Cardiac muscle cell (in vitro differentiated cells and primary cell): ENCODE results near the gene FARP2. TPM values are rescaled to one million over a fixed set of nuclear protein-coding genes. Genes with fewer than 3 reads are reported as not detected.
A peak's percentile ranks its signal among the peaks of the same experiment; 100 is the strongest.

Experiments used
- DNase-seq, 2 donors: peaks; one replicate each; pipeline versions ENCODE4 v3.0.0 to v3.0.0-alpha.2; 2010 to 2017; ENCODE audit warnings: low read depth in 1 of 2, low spot score in 1 of 2
- H3K27ac ChIP-seq: fragments of 200-600 bp; sonication (generic); 2 replicates; pipeline ENCODE4 v1.5.1; 2016
- H3K27me3 ChIP-seq: fragments of 200-600 bp; sonication (generic); 2 replicates; pipeline ENCODE4 v1.6.0; 2016; ENCODE audit warnings: control low read depth
- H3K36me3 ChIP-seq: fragments of 200-600 bp; sonication (generic); 2 replicates; pipeline ENCODE4 v1.5.1; 2016; ENCODE audit warnings: control low read depth
- H3K4me1 ChIP-seq: fragments of 200-600 bp; sonication (generic); 2 replicates; pipeline ENCODE4 v1.8.1; 2017; ENCODE audit warnings: low read depth, mild to moderate bottlenecking, mixed run types
- H3K4me3 ChIP-seq: fragments of 200-600 bp; sonication (generic); 2 replicates; pipeline ENCODE4 v1.5.1; 2016; ENCODE audit warnings: mild to moderate bottlenecking
- H3K9me3 ChIP-seq: fragments of 200-600 bp; sonication (generic); 2 replicates; pipeline ENCODE4 v1.5.1; 2017; ENCODE audit warnings: low read depth, mild to moderate bottlenecking, control low read depth
- polyA plus RNA-seq: library from polyadenylated mRNA; unstranded; fragments of >200 nt; fragmentation: Nextera tagmentation; extraction: Ambion mirVana; gene quantifications from 2 replicates; pipeline ENCODE4 v1.2.1, GENCODE V29; 2016
- total RNA-seq: library from RNA; depleted of rRNA; stranded (reverse); fragments of >200 nt; gene quantifications from 2 replicates; pipeline ENCODE4 v1.2.3, GENCODE V29; 2016
- TF ChIP-seq, protein P1 (sequence below): IDR thresholded peaks from 2 replicates; pipeline ENCODE4 v1.5.1; 2012; ENCODE audit warnings: low read depth, mild to moderate bottlenecking, low read length

The FARP2 gene
- total and polyA plus RNA-seq, 2 experiments from 2014 or later: 24.4 to 26.5 TPM

GRCh38 chr2:241352227-241352626 lies 3.9 kb upstream of the FARP2 start:
- TF ChIP-seq, protein P1, sequence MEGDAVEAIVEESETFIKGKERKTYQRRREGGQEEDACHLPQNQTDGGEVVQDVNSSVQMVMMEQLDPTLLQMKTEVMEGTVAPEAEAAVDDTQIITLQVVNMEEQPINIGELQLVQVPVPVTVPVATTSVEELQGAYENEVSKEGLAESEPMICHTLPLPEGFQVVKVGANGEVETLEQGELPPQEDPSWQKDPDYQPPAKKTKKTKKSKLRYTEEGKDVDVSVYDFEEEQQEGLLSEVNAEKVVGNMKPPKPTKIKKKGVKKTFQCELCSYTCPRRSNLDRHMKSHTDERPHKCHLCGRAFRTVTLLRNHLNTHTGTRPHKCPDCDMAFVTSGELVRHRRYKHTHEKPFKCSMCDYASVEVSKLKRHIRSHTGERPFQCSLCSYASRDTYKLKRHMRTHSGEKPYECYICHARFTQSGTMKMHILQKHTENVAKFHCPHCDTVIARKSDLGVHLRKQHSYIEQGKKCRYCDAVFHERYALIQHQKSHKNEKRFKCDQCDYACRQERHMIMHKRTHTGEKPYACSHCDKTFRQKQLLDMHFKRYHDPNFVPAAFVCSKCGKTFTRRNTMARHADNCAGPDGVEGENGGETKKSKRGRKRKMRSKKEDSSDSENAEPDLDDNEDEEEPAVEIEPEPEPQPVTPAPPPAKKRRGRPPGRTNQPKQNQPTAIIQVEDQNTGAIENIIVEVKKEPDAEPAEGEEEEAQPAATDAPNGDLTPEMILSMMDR: no peak
- H3K4me3 ChIP-seq: no peak overlapping the region
- no peaks in the 10 kb centered on the region for H3K27me3 ChIP-seq
- H3K4me1 ChIP-seq: peaks cover 11% of the 10 kb centered on the region
- no peak overlapping the region for H3K27ac ChIP-seq
- peaks cover 64% of the 10 kb centered on the region for H3K36me3 ChIP-seq
- no peaks in the 10 kb centered on the region for H3K9me3 ChIP-seq
- DNase-seq: no peak

DNA sequence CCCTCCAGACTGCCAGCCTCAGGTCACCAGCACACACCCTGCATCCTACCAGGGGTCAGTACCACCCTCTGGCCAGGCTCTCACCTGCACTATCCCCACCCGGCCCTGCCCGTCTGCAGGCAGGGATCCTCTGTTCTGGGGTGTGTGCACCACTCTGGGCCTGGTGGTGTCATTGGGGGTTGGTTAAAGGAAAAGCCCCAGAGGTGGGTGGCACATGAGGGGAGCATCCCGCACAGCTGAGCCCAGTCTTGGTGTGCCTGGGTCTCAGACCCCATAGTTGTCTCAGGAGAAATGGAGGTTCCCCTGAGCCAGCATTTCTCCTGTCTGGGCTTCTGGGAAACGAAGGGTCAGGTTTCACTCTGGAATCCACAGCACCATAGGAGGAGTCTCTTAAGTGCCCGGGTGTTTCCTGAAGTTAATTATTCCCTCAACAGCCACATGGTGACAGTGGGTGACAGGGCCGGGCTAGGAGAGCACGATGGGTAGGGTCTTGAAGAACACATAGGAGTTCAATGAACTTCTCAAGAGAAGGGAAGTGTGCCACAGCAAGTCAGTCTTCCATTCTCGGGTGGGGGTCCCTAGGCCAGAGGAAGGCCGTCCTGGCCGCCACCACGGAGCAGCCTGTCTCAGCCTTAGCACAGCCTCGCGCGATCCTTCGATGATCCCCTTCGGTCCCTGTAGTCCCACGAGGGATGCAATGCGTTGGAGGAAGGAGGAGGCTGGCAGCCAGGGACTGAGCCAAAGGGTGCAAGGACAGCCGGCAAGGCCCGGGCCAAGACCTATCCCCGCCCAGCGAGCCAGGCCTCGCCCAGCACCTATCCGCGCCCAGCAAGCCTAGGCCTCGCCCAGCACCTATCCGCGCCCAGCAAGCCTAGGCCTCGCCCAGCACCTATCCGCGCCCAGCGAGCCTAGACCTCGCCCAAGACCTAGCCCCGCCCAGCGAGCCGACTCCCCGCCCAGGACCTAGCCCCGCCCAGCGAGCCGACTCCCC lies 1.1 kb upstream of the FARP2 start:
- Histone ChIP-seq H3K27me3 (no peaks in the 10 kb centered on the region), H3K4me1 (peaks cover 13% of the 10 kb centered on the region), H3K9me3 (no peaks in the 10 kb centered on the region), H3K27ac (peak overlapping the region; percentile 92), H3K4me3 (peak overlapping the region; percentile 17), H3K36me3 (peaks cover 37% of the 10 kb centered on the region)
- peak; percentile 84 to 90 for DNase-seq
- TF ChIP-seq, protein P1: no peak

GRCh38 chr2:241356871-241357260 lies 781 bp downstream of the FARP2 start:
- Histone ChIP-seq H3K4me1 (peaks cover 13% of the 10 kb centered on the region), H3K36me3 (peaks cover 18% of the 10 kb centered on the region), H3K9me3 (no peaks in the 10 kb centered on the region), H3K27me3 (no peaks in the 10 kb centered on the region), H3K27ac (peak overlapping the region; percentile 84), H3K4me3 (peak overlapping the region; percentile 49)
- TF ChIP-seq, protein P1: no peak
- DNase-seq: no peak

- H3K9me3 ChIP-seq: no peaks in the 10 kb centered on the region
- H3K27me3 ChIP-seq: no peaks in the 10 kb centered on the region
- no peak for DNase-seq
- peaks cover 13% of the 10 kb centered on the region for H3K4me1 ChIP-seq
- peak overlapping the region; percentile 49 for H3K4me3 ChIP-seq
- no peak overlapping the region for H3K27ac ChIP-seq
- H3K36me3 ChIP-seq: peaks cover 11% of the 10 kb centered on the region
- TF ChIP-seq, protein P1: no peak
Observed at GRCh38 chr2:241357531-241357930, 1.4 kb downstream of the FARP2 start.

- H3K36me3 ChIP-seq: peaks cover 3% of the 10 kb centered on the region
- H3K27ac ChIP-seq: no peak overlapping the region
- peak in 1 of 2 donors; percentile 35 for DNase-seq
- no peak overlapping the region for H3K4me3 ChIP-seq
- H3K4me1 ChIP-seq: peaks cover 13% of the 10 kb centered on the region
- H3K27me3 ChIP-seq: no peaks in the 10 kb centered on the region
- TF ChIP-seq, protein P1: no peak
- H3K9me3 ChIP-seq: no peaks in the 10 kb centered on the region
Observed at GRCh38 chr2:241358470-241358869, 2.4 kb downstream of the FARP2 start.
